ENCODE data around the gene MAGEA1.
"Not testable (repeated sequence)": the region's sequence is repeated elsewhere in the genome, so short reads cannot be mapped to it uniquely, and the experiment has no call there.

The MAGEA1 gene

GRCh38 chrX:153179131-153179530 is at the start of gene MAGEA1:
Gene MAGEA1 (plus strand): TSS chrX:153179284. CDS start chrX:153182390, 3,106 bp downstream.
- no peak for DNase-seq (ENCODE audit: low read depth)

GRCh38 chrX:153132924-153133323 is 46.2 kb upstream of the MAGEA1 start:
- DNase-seq (ENCODE audit: low read depth) = not testable (repeated sequence)

GRCh38 chrX:153139074-153139473 is 40.0 kb upstream of the MAGEA1 start:
- DNase-seq (ENCODE audit: low read depth) = not testable (repeated sequence)

GRCh38 chrX:153146288-153146687 is 32.8 kb upstream of the MAGEA1 start:
- not testable (repeated sequence) for DNase-seq (ENCODE audit: low read depth)

- DNase-seq (ENCODE audit: low read depth) = no peak
Measured at GRCh38 chrX:153153516-153153915, 25.6 kb upstream of the MAGEA1 start.

- no peak for DNase-seq (ENCODE audit: low read depth)
Measured at GRCh38 chrX:153157450-153157849, 21.6 kb upstream of the MAGEA1 start.

GRCh38 chrX:153158319-153158718 is 20.8 kb upstream of the MAGEA1 start:
- no peak for DNase-seq (ENCODE audit: low read depth)

- DNase-seq (ENCODE audit: low read depth) = no peak
Measured at GRCh38 chrX:153161952-153162351, 17.1 kb upstream of the MAGEA1 start.

- DNase-seq (ENCODE audit: low read depth) = no peak
Measured at GRCh38 chrX:153164733-153165132, 14.4 kb upstream of the MAGEA1 start.

- DNase-seq (ENCODE audit: low read depth) = not testable (repeated sequence)
Measured at GRCh38 chrX:153168423-153168822, 10.7 kb upstream of the MAGEA1 start.

GRCh38 chrX:153181822-153182221 is 2.7 kb downstream of the MAGEA1 start:
- DNase-seq (ENCODE audit: low read depth) = no peak

GRCh38 chrX:153184787-153185186 is 5.7 kb downstream of the MAGEA1 start:
- no peak for DNase-seq (ENCODE audit: low read depth)

- no peak for DNase-seq (ENCODE audit: low read depth)
Measured at GRCh38 chrX:153190381-153190780, 11.3 kb downstream of the MAGEA1 start.

GRCh38 chrX:153200462-153200861 is 21.4 kb downstream of the MAGEA1 start:
- DNase-seq (ENCODE audit: low read depth) = no peak

GRCh38 chrX:153206425-153207046 is 27.5 kb downstream of the MAGEA1 start:
- no peak for DNase-seq (ENCODE audit: low read depth)

GRCh38 chrX:153209347-153209746 is 30.3 kb downstream of the MAGEA1 start:
- DNase-seq (ENCODE audit: low read depth) = no peak

- no peak for DNase-seq (ENCODE audit: low read depth)
Measured at GRCh38 chrX:153214934-153215333, 35.9 kb downstream of the MAGEA1 start.

- DNase-seq (ENCODE audit: low read depth) = no peak
Measured at GRCh38 chrX:153216926-153217325, 37.8 kb downstream of the MAGEA1 start.

GRCh38 chrX:153225438-153226098 is 46.5 kb downstream of the MAGEA1 start:
- no peak for DNase-seq (ENCODE audit: low read depth)

- no peak for DNase-seq (ENCODE audit: low read depth)
Measured at GRCh38 chrX:153226344-153227185, 47.5 kb downstream of the MAGEA1 start.
